Keratinocyte (primary cell): ENCODE measurements around the gene MAN1C1. TPM values are rescaled to one million over a fixed set of nuclear protein-coding genes. Genes with fewer than 3 reads are reported as not detected.

Source experiments
- DNase-seq: peaks from one replicate; pipeline ENCODE4 v3.0.0-alpha.2; 2011; ENCODE audit warnings: low read depth, missing footprints, low spot score
- FAIRE-seq: peaks from 2 replicates; lab custom pipeline; 2011; peaks lifted over from hg19 to GRCh38; lab: Jason Lieb, UNC
- H2AFZ ChIP-seq: 2 replicates; pipeline ENCODE4 v1.6.0; 2012; ENCODE audit warnings: low read length, control low read depth, inconsistent platforms; ENCODE audit not compliant: control insufficient read depth
- H3K27ac ChIP-seq: 2 replicates; pipeline ENCODE4 v1.5.1; 2011; ENCODE audit warnings: low read length; ENCODE audit not compliant: control insufficient read depth, insufficient read depth
- H3K27me3 ChIP-seq: 3 replicates; pipeline ENCODE4 v1.6.0; 2011; ENCODE audit warnings: low read length; ENCODE audit not compliant: control insufficient read depth, insufficient read depth; ENCODE audit errors: extremely low read depth
- H3K36me3 ChIP-seq, 2 experiments: 2 replicates in 1 of 2; 3 replicates in 1 of 2; pipeline ENCODE4 v1.5.1; 2011; ENCODE audit warnings: low read length in 2 of 2, mild to moderate bottlenecking in 1 of 2; ENCODE audit not compliant: control insufficient read depth in 2 of 2, insufficient read depth in 2 of 2; ENCODE audit errors: extremely low read depth in 1 of 2
- H3K4me1 ChIP-seq: 3 replicates; pipeline ENCODE4 v1.5.1; 2011; ENCODE audit warnings: low read length; ENCODE audit not compliant: control insufficient read depth, insufficient read depth; ENCODE audit errors: extremely low read depth
- H3K4me2 ChIP-seq: 3 replicates; pipeline ENCODE4 v1.6.0; 2011; ENCODE audit warnings: low read depth, low read length; ENCODE audit not compliant: control insufficient read depth, insufficient read depth; ENCODE audit errors: extremely low read depth
- H3K4me3 ChIP-seq, 3 experiments: fragments of 200-600 bp in 1 of 3; sonication (generic) in 1 of 3; 2 replicates in 2 of 3; 3 replicates in 1 of 3; pipeline ENCODE4 v1.5.1; 2011 to 2016; ENCODE audit warnings: low read length in 3 of 3, mild to moderate bottlenecking in 3 of 3, control low read depth in 2 of 3, inconsistent platforms in 1 of 3, low read depth in 1 of 3, mixed read lengths in 1 of 3, mixed run types in 1 of 3, moderate library complexity in 1 of 3; ENCODE audit not compliant: control insufficient read depth in 2 of 3, insufficient read depth in 2 of 3; ENCODE audit errors: extremely low read depth in 1 of 3
- H3K79me2 ChIP-seq: 2 replicates; pipeline ENCODE4 v1.6.0; 2012; ENCODE audit warnings: low read length; ENCODE audit not compliant: control insufficient read depth, insufficient read depth
- H3K9ac ChIP-seq: 3 replicates; pipeline ENCODE4 v1.6.0; 2011; ENCODE audit warnings: low read length; ENCODE audit not compliant: control insufficient read depth, insufficient read depth; ENCODE audit errors: extremely low read depth
- H3K9me1 ChIP-seq: 3 replicates; pipeline ENCODE4 v1.6.0; 2011; ENCODE audit warnings: low read length; ENCODE audit not compliant: control insufficient read depth, insufficient read depth; ENCODE audit errors: extremely low read depth
- H3K9me3 ChIP-seq: 2 replicates; pipeline ENCODE4 v1.5.1; 2012; ENCODE audit warnings: low read depth, low read length; ENCODE audit not compliant: control insufficient read depth
- H4K20me1 ChIP-seq: 3 replicates; pipeline ENCODE4 v1.6.0; 2011; ENCODE audit warnings: low read length; ENCODE audit not compliant: control insufficient read depth, insufficient read depth; ENCODE audit errors: extremely low read depth
- CTCF ChIP-seq, 3 experiments: IDR thresholded peaks in 1 of 3; conservative IDR thresholded peaks in 1 of 3; optimal IDR thresholded peaks in 1 of 3; 2 replicates in 2 of 3; 3 replicates in 1 of 3; pipeline versions ENCODE3 to v1.5.1; 2011; ENCODE audit warnings: low read length in 3 of 3, mild to moderate bottlenecking in 3 of 3, moderate library complexity in 2 of 3, control low read depth in 1 of 3, inconsistent platforms in 1 of 3; ENCODE audit not compliant: insufficient read depth in 2 of 3; ENCODE audit errors: extremely low read depth in 1 of 3
- EZH2 ChIP-seq: IDR thresholded peaks from one replicate; pipeline ENCODE4 v1.6.1; 2012; ENCODE audit warnings: inconsistent platforms, mild to moderate bottlenecking, low read length, moderate library complexity
- dilution Hi-C: fragments of 300-500 bp; cut with MboI; formaldehyde crosslinking; loops from one replicate; pipeline ENCODE4 v1.7.0; 2020; ENCODE audit warnings: low sequenced_read_pairs; ENCODE audit not compliant: extremely low pct_ligation_motif_present
- polyA plus RNA-seq, 5 experiments: library from polyadenylated mRNA; depleted of rRNA in 3 of 5; stranded (reverse) in 3 of 5; stranded (forward) in 1 of 5; unstranded in 1 of 5; fragments of >200 nt; gene quantifications; 1 replicate in 1 of 5; 2 replicates in 3 of 5; 3 replicates in 1 of 5; pipeline versions ENCODE4 v1.2.1 to v1.2.3, GENCODE V29; 2011 to 2012; ENCODE audit warnings: missing spikeins in 2 of 5, low read depth in 1 of 5, low replicate concordance in 1 of 5

MAN1C1 gene
- polyA plus RNA-seq, 1 donor (not counting 4 experiments of a cell fraction or from before 2014, with no cell fraction given): 0.07 TPM

GRCh38 chr1:25623007-25623406 is 6.4 kb downstream of the MAN1C1 start:
- H3K27ac ChIP-seq: no peak overlapping the region
- dilution Hi-C loops: no loop called here
- H3K4me3 ChIP-seq: no peak overlapping the region
- no peak overlapping the region for H2AFZ ChIP-seq
- no peaks in the 10 kb centered on the region for H4K20me1 ChIP-seq
- no peak for FAIRE-seq
- H3K36me3 ChIP-seq: no peaks in the 10 kb centered on the region
- H3K9me1 ChIP-seq: no peaks in the 10 kb centered on the region
- H3K27me3 ChIP-seq: peaks cover 36% of the 10 kb centered on the region
- H3K4me1 ChIP-seq: no peaks in the 10 kb centered on the region
- no peaks in the 10 kb centered on the region for H3K9me3 ChIP-seq
- DNase-seq: no peak
- no peaks in the 10 kb centered on the region for H3K79me2 ChIP-seq
- no peak overlapping the region for H3K9ac ChIP-seq
- H3K4me2 ChIP-seq: no peak overlapping the region
- TF ChIP-seq EZH2: no peak
- TF ChIP-seq CTCF (optimal IDR thresholded peaks at IDR 0.05 in 1 of 3, IDR thresholded peaks at IDR 0.05 in 1 of 3, conservative IDR thresholded peaks at IDR 0.05 in 1 of 3; ENCODE audit: extremely low read depth in 1 of 3, insufficient read depth in 2 of 3, low read length in 3 of 3): no peak

- TF ChIP-seq CTCF (optimal IDR thresholded peaks at IDR 0.05 in 1 of 3, IDR thresholded peaks at IDR 0.05 in 1 of 3, conservative IDR thresholded peaks at IDR 0.05 in 1 of 3; ENCODE audit: extremely low read depth in 1 of 3, insufficient read depth in 2 of 3, low read length in 3 of 3) (no peak), EZH2 (no peak)
- peaks cover 29% of the 10 kb centered on the region for H3K27me3 ChIP-seq
- dilution Hi-C loops: no loop called here
Measured at GRCh38 chr1:25623731-25624130, 7.1 kb downstream of the MAN1C1 start.

More at GRCh38 chr1:25623731-25624130, 7.1 kb downstream of the MAN1C1 start:
- Histone ChIP-seq H3K4me2 (no peak overlapping the region), H3K9me1 (no peaks in the 10 kb centered on the region), H3K79me2 (no peaks in the 10 kb centered on the region), H3K36me3 (no peaks in the 10 kb centered on the region), H3K4me3 (no peak overlapping the region), H3K4me1 (no peaks in the 10 kb centered on the region), H3K27ac (no peak overlapping the region), H3K9ac (no peak overlapping the region), H4K20me1 (no peaks in the 10 kb centered on the region), H2AFZ (no peak overlapping the region), H3K9me3 (no peaks in the 10 kb centered on the region)
- DNase-seq: no peak
- FAIRE-seq: no peak
